H1 (cell line): Measurements from ENCODE around the gene LDLRAD3. TPM values are rescaled to one million over a fixed set of nuclear protein-coding genes. Genes with fewer than 3 reads are reported as not detected.

Experiments used
- CTCF ChIA-PET: fragments of 300-600 bp; sonication (Branson Sonifier 250); formaldehyde crosslinking; loops from one replicate; lab custom pipeline; 2021; ENCODE audit not compliant: partially characterized antibody; lab: Charles Lee
- POLR2A ChIA-PET: fragments of 300-600 bp; sonication (Branson Sonifier 250); formaldehyde crosslinking; loops from one replicate; lab custom pipeline; 2021; ENCODE audit warnings: inconsistent platforms; ENCODE audit not compliant: partially characterized antibody; lab: Charles Lee
- DNase-seq, 2 experiments: peaks; one replicate each; pipeline versions ENCODE4 v3.0.0 to v3.0.0-alpha.2; 2010 to 2022; ENCODE audit warnings: low spot score in 2 of 2, low read depth in 1 of 2, mixed read lengths in 1 of 2
- FAIRE-seq: peaks from 2 replicates; lab custom pipeline; 2011; peaks lifted over from hg19 to GRCh38; lab: Jason Lieb, UNC
- H2AFZ ChIP-seq: 2 replicates; pipeline ENCODE4 v1.8.1; 2012; ENCODE audit warnings: low read length, inconsistent platforms
- H2AK5ac ChIP-seq: 2 replicates; pipeline ENCODE4 v1.6.1; 2013; ENCODE audit warnings: low read depth, low read length
- H2BK120ac ChIP-seq: replicated peaks from 2 replicates; pipeline ENCODE3; 2013; ENCODE audit warnings: low read depth, low read length, inconsistent platforms
- H2BK12ac ChIP-seq: 2 replicates; pipeline ENCODE4 v1.6.1; 2013; ENCODE audit warnings: low read depth, low read length
- H2BK15ac ChIP-seq: 2 replicates; pipeline ENCODE4 v1.6.1; 2013; ENCODE audit warnings: low read length
- H2BK20ac ChIP-seq: 2 replicates; pipeline ENCODE4 v1.6.1; 2013; ENCODE audit warnings: low read length
- H2BK5ac ChIP-seq: 2 replicates; pipeline ENCODE4 v1.6.1; 2013; ENCODE audit warnings: low read depth, low read length
- H3K14ac ChIP-seq: 2 replicates; pipeline ENCODE4 v1.6.1; 2013; ENCODE audit warnings: inconsistent platforms; ENCODE audit not compliant: insufficient read length
- H3K18ac ChIP-seq: 2 replicates; pipeline ENCODE4 v1.6.1; 2013; ENCODE audit warnings: low read length; ENCODE audit errors: extremely low read depth
- H3K23ac ChIP-seq: 2 replicates; pipeline ENCODE4 v1.6.1; 2013; ENCODE audit warnings: inconsistent platforms; ENCODE audit not compliant: insufficient read length
- H3K23me2 ChIP-seq: 2 replicates; pipeline ENCODE4 v1.6.1; 2013; ENCODE audit warnings: low read depth, low read length
- H3K27ac ChIP-seq: 2 replicates; pipeline ENCODE4 v1.6.1; 2011; ENCODE audit warnings: low read depth, low read length, inconsistent platforms
- H3K27me3 ChIP-seq, 4 experiments: replicated peaks in 1 of 4; 1 replicate in 1 of 4; 2 replicates in 3 of 4; pipeline versions ENCODE4 v1.6.1 to v1.8.1; 2011 to 2013; ENCODE audit warnings: low read length in 3 of 4, mild to moderate bottlenecking in 3 of 4, inconsistent platforms in 2 of 4, mixed read lengths in 2 of 4, moderate library complexity in 1 of 4; ENCODE audit not compliant: control insufficient read depth in 3 of 4, insufficient read depth in 3 of 4; ENCODE audit errors: extremely low read depth in 1 of 4
- H3K36me3 ChIP-seq, 4 experiments: 2 replicates each; pipeline versions ENCODE4 v1.6.1 to v1.8.1; 2011 to 2013; ENCODE audit warnings: mild to moderate bottlenecking in 4 of 4, low read length in 3 of 4, moderate library complexity in 2 of 4, control low read depth in 1 of 4, inconsistent platforms in 1 of 4; ENCODE audit not compliant: insufficient read depth in 4 of 4, control insufficient read depth in 2 of 4
- H3K4ac ChIP-seq: replicated peaks from 2 replicates; pipeline ENCODE3; 2013; ENCODE audit warnings: low read length, low read depth, mixed read lengths, inconsistent platforms; ENCODE audit not compliant: insufficient read length
- H3K4me1 ChIP-seq, 4 experiments: replicated peaks in 1 of 4; 1 replicate in 1 of 4; 2 replicates in 3 of 4; pipeline versions ENCODE4 v1.6.1 to v1.8.1; 2011 to 2013; ENCODE audit warnings: low read length in 3 of 4, inconsistent platforms in 2 of 4, mixed read lengths in 1 of 4; ENCODE audit not compliant: insufficient read depth in 4 of 4, control insufficient read depth in 3 of 4
- H3K4me2 ChIP-seq, 2 experiments: 2 replicates each; pipeline versions ENCODE4 v1.6.1 to v1.8.1; 2011 to 2013; ENCODE audit warnings: low read depth in 2 of 2, low read length in 2 of 2, control low read depth in 1 of 2, inconsistent platforms in 1 of 2, mild to moderate bottlenecking in 1 of 2; ENCODE audit not compliant: insufficient read depth in 1 of 2
- H3K4me3 ChIP-seq, 4 experiments: fragments of 200-600, 300-600 bp in 1 of 4; sonication (generic), shearing (Covaris generic), sonication (Bioruptor Twin) in 1 of 4; 2 replicates each; pipeline versions ENCODE4 v1.5.1 to v1.8.1; 2011 to 2016; ENCODE audit warnings: low read length in 4 of 4, low read depth in 3 of 4, control low read depth in 2 of 4, inconsistent platforms in 2 of 4, mild to moderate bottlenecking in 2 of 4, mixed read lengths in 1 of 4, moderate library complexity in 1 of 4; ENCODE audit not compliant: insufficient read depth in 2 of 4; ENCODE audit errors: extremely low read depth in 1 of 4
- H3K56ac ChIP-seq: replicated peaks from 2 replicates; pipeline ENCODE3; 2013; ENCODE audit warnings: low read depth, mild to moderate bottlenecking, mixed read lengths, low read length, inconsistent platforms; ENCODE audit not compliant: insufficient read length
- H3K79me1 ChIP-seq: 2 replicates; pipeline ENCODE4 v1.6.1; 2013; ENCODE audit warnings: low read depth, low read length, control low read depth
- H3K79me2 ChIP-seq, 2 experiments: 2 replicates each; pipeline versions ENCODE4 v1.6.1 to v1.8.1; 2012 to 2013; ENCODE audit warnings: low read length in 2 of 2, mild to moderate bottlenecking in 2 of 2, inconsistent platforms in 1 of 2; ENCODE audit not compliant: insufficient read depth in 2 of 2, control insufficient read depth in 1 of 2
- H3K9ac ChIP-seq, 4 experiments: replicated peaks in 1 of 4; 1 replicate in 1 of 4; 2 replicates in 3 of 4; pipeline versions ENCODE4 v1.6.1 to v1.8.1; 2011 to 2013; ENCODE audit warnings: low read depth in 3 of 4, low read length in 3 of 4, control low read depth in 2 of 4, mild to moderate bottlenecking in 2 of 4, moderate library complexity in 2 of 4, inconsistent platforms in 1 of 4; ENCODE audit errors: extremely low read depth in 1 of 4
- H3K9me3 ChIP-seq, 2 experiments: 2 replicates each; pipeline versions ENCODE4 v1.6.1 to v1.8.1; 2012 to 2013; ENCODE audit warnings: mild to moderate bottlenecking in 2 of 2, moderate library complexity in 2 of 2, control low read depth in 1 of 2, inconsistent platforms in 1 of 2, low read depth in 1 of 2, low read length in 1 of 2, mixed read lengths in 1 of 2; ENCODE audit not compliant: insufficient read depth in 2 of 2
- H4K20me1 ChIP-seq, 2 experiments: replicated peaks in 1 of 2; 2 replicates each; pipeline versions ENCODE3 to v1.8.1; 2011 to 2013; ENCODE audit warnings: inconsistent platforms in 2 of 2, low read length in 2 of 2, mild to moderate bottlenecking in 1 of 2; ENCODE audit not compliant: insufficient read depth in 2 of 2, control insufficient read depth in 1 of 2
- H4K5ac ChIP-seq: 2 replicates; pipeline ENCODE4 v1.6.1; 2013; ENCODE audit warnings: low read length, low read depth, mixed read lengths, inconsistent platforms; ENCODE audit not compliant: insufficient read length
- H4K8ac ChIP-seq: 2 replicates; pipeline ENCODE4 v1.8.0; 2013; ENCODE audit warnings: mild to moderate bottlenecking, moderate library complexity, low read length, inconsistent platforms; ENCODE audit not compliant: insufficient read depth; ENCODE audit errors: extremely low read depth
- H4K91ac ChIP-seq: replicated peaks from 2 replicates; pipeline ENCODE3; 2013; ENCODE audit warnings: low read length, mixed read lengths, inconsistent platforms; ENCODE audit not compliant: insufficient read length
- HDAC2 ChIP-seq, 2 experiments: fragments of 300-600 bp in 1 of 2; sonication (generic) in 1 of 2; IDR thresholded peaks; 2 replicates each; pipeline ENCODE4 v1.6.1; 2011 to 2012; ENCODE audit warnings: low read depth in 2 of 2, low read length in 2 of 2, mild to moderate bottlenecking in 2 of 2, moderate library complexity in 2 of 2, borderline replicate concordance in 1 of 2, inconsistent platforms in 1 of 2
- PHF8 ChIP-seq: fragments of 200-600 bp; sonication (generic); conservative IDR thresholded peaks from 2 replicates; pipeline ENCODE4 v1.7.1; 2012; ENCODE audit warnings: low read depth, mild to moderate bottlenecking, inconsistent platforms, low read length, moderate library complexity
- POU5F1 ChIP-seq: IDR thresholded peaks from 2 replicates; pipeline ENCODE4 v1.6.1; 2011; ENCODE audit warnings: low read depth, mild to moderate bottlenecking, low read length, moderate library complexity
- RFX5 ChIP-seq: IDR thresholded peaks from 2 replicates; pipeline ENCODE4 v1.6.1; 2011; ENCODE audit warnings: low read depth, low read length, improper control_type of control experiment, borderline replicate concordance
- SAP30 ChIP-seq: fragments of 300-600 bp; sonication (generic); IDR thresholded peaks from 2 replicates; pipeline ENCODE4 v1.7.1; 2012; ENCODE audit warnings: low read length, moderate library complexity, mild to moderate bottlenecking, inconsistent platforms; ENCODE audit not compliant: insufficient read depth, insufficient replicate concordance
- TCF12 ChIP-seq: IDR thresholded peaks from 2 replicates; pipeline ENCODE4 v1.6.1; 2011; ENCODE audit warnings: low read depth, mild to moderate bottlenecking, low read length
- TEAD4 ChIP-seq: IDR thresholded peaks from 2 replicates; pipeline ENCODE4 v1.6.1; 2012; ENCODE audit warnings: low read depth, low read length, inconsistent platforms, mixed read lengths
- polyA plus RNA-seq, 7 experiments: library from polyadenylated mRNA; depleted of rRNA in 3 of 7; stranded (reverse) in 5 of 7; unstranded in 2 of 7; fragments of >200 nt in 5 of 7; fragments of 200-250 nt in 2 of 7; gene quantifications; 1 replicate in 5 of 7; 2 replicates in 1 of 7; 4 replicates in 1 of 7; pipeline versions ENCODE4 v1.2.1 to v1.2.3, GENCODE V29; 2011 to 2013; ENCODE audit warnings: missing spikeins in 2 of 7, mixed read lengths in 2 of 7
- total RNA-seq: library from RNA; stranded (reverse); fragmentation: NEBNext Ultra II Directional; extraction: Animal tissue kit (Norgen Biotek cat#: 25700); gene quantifications from 2 replicates; pipeline ENCODE4 v1.2.1, GENCODE V29; 2021

The LDLRAD3 gene
- total and polyA plus RNA-seq, 2 of the 8 experiments (the other 6 are each of a cell fraction or from before 2014, with no cell fraction given) = 18.6 to 22.8 TPM

GRCh38 chr11:35955636-35956035, 11.8 kb downstream of the LDLRAD3 start:
- H3K14ac ChIP-seq = no peak overlapping the region
- no peak overlapping the region for H2BK12ac ChIP-seq
- no peak overlapping the region for H4K91ac ChIP-seq
- no peak overlapping the region for H3K9ac ChIP-seq
- no peaks in the 10 kb centered on the region for H3K23me2 ChIP-seq
- ChIA-PET POLR2A (interaction anchor here (1.0 to 1.7 kb wide), 2 partner anchors 11 kb away, joined by 5 read pairs; no protein-coding TSS in a partner anchor), CTCF (interaction anchor here (0.9 to 2.3 kb wide), 5 partner anchors 8 to 120 kb away, joined by 3 to 5 read pairs (median 3); no protein-coding TSS in a partner anchor)
- no peak overlapping the region for H2BK120ac ChIP-seq
- no peak overlapping the region for H4K5ac ChIP-seq
- no peak overlapping the region for H3K27ac ChIP-seq
- no peaks in the 10 kb centered on the region; a peak in 1 of 8 replicates for H3K36me3 ChIP-seq
- H3K4me1 ChIP-seq = 0 out of 7 replicates have a peak, but pooled peaks cover 0 to 2% (median 0%) of the 10 kb centered on the region in 4 experiments
- H2BK20ac ChIP-seq = no peak overlapping the region
- H3K79me2 ChIP-seq = peaks cover 6 to 88% of the 10 kb centered on the region in 2 experiments
- no peak overlapping the region for H2AFZ ChIP-seq
- H3K23ac ChIP-seq = no peak overlapping the region
- H4K8ac ChIP-seq = no peak overlapping the region
- H3K56ac ChIP-seq = no peak overlapping the region
- H3K27me3 ChIP-seq = peaks cover 0 to 1% (median 0%) of the 10 kb centered on the region in 4 experiments; a peak in 1 of 7 replicates
- H2BK5ac ChIP-seq = no peak overlapping the region
- H3K9me3 ChIP-seq = no peaks in the 10 kb centered on the region
- no peak overlapping the region for H3K4me3 ChIP-seq
- FAIRE-seq (no peak), DNase-seq (no peak)
- no peak overlapping the region for H3K18ac ChIP-seq
- H3K79me1 ChIP-seq = peaks cover 5% of the 10 kb centered on the region
- H3K4me2 ChIP-seq = no peak overlapping the region
- no peak overlapping the region for H3K4ac ChIP-seq
- no peaks in the 10 kb centered on the region for H4K20me1 ChIP-seq
- H2BK15ac ChIP-seq = no peak overlapping the region
- no peak overlapping the region for H2AK5ac ChIP-seq
- TF ChIP-seq POU5F1 = no peak
- TF ChIP-seq RFX5 = no peak
- no peak for TF ChIP-seq HDAC2 (IDR thresholded peaks at IDR 0.05; ENCODE audit: borderline replicate concordance in 1 of 2, low read depth in 2 of 2, low read length in 2 of 2)
- no peak for TF ChIP-seq SAP30
- no peak for TF ChIP-seq TCF12
- no peak for TF ChIP-seq PHF8
- no peak for TF ChIP-seq TEAD4
